Stomach (tissue), 9 donors: ENCODE measurements around the gene FOXO1. TPM values are rescaled to one million over a fixed set of nuclear protein-coding genes. Genes with fewer than 3 reads are reported as not detected.

Source experiments
- DNase-seq, 2 donors: peaks; one replicate each; pipeline versions ENCODE4 v3.0.0 to v3.0.0-alpha.2; 2013 to 2019
- H3K27ac ChIP-seq, 5 donors: fragments of 200-600 bp in 4 of 5; sonication (generic) in 4 of 5; one replicate each; pipeline ENCODE4 v1.5.1; 2013 to 2019; ENCODE audit warnings: mild to moderate bottlenecking in 1 of 5, moderate library complexity in 1 of 5
- H3K27me3 ChIP-seq, 3 donors: fragments of 200-600 bp; sonication (generic); one replicate each; pipeline ENCODE4 v1.5.1; 2017 to 2019; ENCODE audit warnings: mixed run types in 1 of 3
- H3K36me3 ChIP-seq, 4 donors: fragments of 200-600 bp; sonication (generic); 1 replicate in 3 of 4; 2 replicates in 1 of 4; pipeline ENCODE4 v1.5.1; 2016 to 2019
- H3K4me1 ChIP-seq, 4 donors: fragments of 200-600 bp; sonication (generic); one replicate each; pipeline ENCODE4 v1.5.1; 2016 to 2019
- H3K4me3 ChIP-seq, 4 donors: fragments of 200-600 bp; sonication (generic) in 3 of 4; one replicate each; pipeline ENCODE4 v1.5.1; 2016 to 2019; ENCODE audit warnings: mild to moderate bottlenecking in 1 of 4
- H3K9me3 ChIP-seq, 4 donors: fragments of 200-600 bp; sonication (generic); one replicate each; pipeline ENCODE4 v1.5.1; 2016 to 2019
- EP300 ChIP-seq: sonication (generic); formaldehyde crosslinking; IDR thresholded peaks from one replicate; pipeline ENCODE4 v1.6.1; 2017; ENCODE audit warnings: antibody characterized with exemption
- POLR2A ChIP-seq, 4 donors: fragments of 450-650 bp; IDR thresholded peaks; one replicate each; pipeline ENCODE4 v1.6.1; 2016; ENCODE audit warnings: antibody characterized with exemption in 4 of 4, control low read depth in 2 of 4, mild to moderate bottlenecking in 1 of 4, moderate library complexity in 1 of 4
- POLR2AphosphoS5 ChIP-seq, 3 donors: sonication (generic); formaldehyde crosslinking; IDR thresholded peaks; one replicate each; pipeline ENCODE4 v1.6.1; 2016; ENCODE audit warnings: antibody characterized with exemption in 3 of 3
- WGBS, 5 donors: extraction: QIAGEN DNeasy Blood & Tissue Kit in 3 of 5; methylation state at CpG; one replicate each; pipeline versions ENCODE4 v1.1.5 to v1.1.7; 2013 to 2018; 5-methylcytosine and 5-hydroxymethylcytosine counted together
- intact Hi-C: fragments of 100-400 bp; cut with DNase I; formaldehyde crosslinking; loops from one replicate; pipeline ENCODE4 v1.15.1; 2023; ENCODE audit warnings: low total_unique reads
- polyA plus RNA-seq, 3 donors: library from polyadenylated mRNA; stranded (reverse); fragments of 200-250 nt; gene quantifications; one replicate each; pipeline ENCODE4 v1.2.3, GENCODE V29; 2013
- total RNA-seq, 5 donors: library from RNA; depleted of rRNA; stranded (reverse); fragments of >200 nt; gene quantifications; one replicate each; pipeline versions ENCODE4 v1.1.0 to v1.2.3, GENCODE V29; 2014 to 2016
- TF ChIP-seq, protein P1 (sequence below), 7 experiments: fragments of 450-650 bp in 4 of 7; fragments of 200-600 bp in 3 of 7; sonication (generic) in 3 of 7; IDR thresholded peaks; one replicate each; pipeline ENCODE4 v1.5.1; 2016 to 2019; ENCODE audit warnings: antibody characterized with exemption in 7 of 7, control low read depth in 2 of 7, mild to moderate bottlenecking in 1 of 7
- donor health status: healthy with polysubstance abuse.
- donor health status: Bipolar disorder and iron deficiency.
- donor health status: healthy.

The FOXO1 gene
- total and polyA plus RNA-seq, 8 donors, result 4.2 to 43.7 (median 19.6) TPM

GRCh38 chr13:40576369-40576768 lies 90.1 kb downstream of the FOXO1 start:
- Histone ChIP-seq H3K9me3 (no peaks in the 10 kb centered on the region), H3K27ac (no peak overlapping the region), H3K4me3 (no peak overlapping the region), H3K27me3 (no peaks in the 10 kb centered on the region), H3K4me1 (peaks cover 11 to 79% (median 48%) of the 10 kb centered on the region in 4 donors), H3K36me3 (no peaks in the 10 kb centered on the region)
- intact Hi-C loops, result no loop called here
- no peak for DNase-seq
- TF ChIP-seq POLR2A (IDR thresholded peaks at IDR 0.05) (no peak), POLR2AphosphoS5 (IDR thresholded peaks at IDR 0.05) (no peak), EP300 (no peak)
- TF ChIP-seq, protein P1, sequence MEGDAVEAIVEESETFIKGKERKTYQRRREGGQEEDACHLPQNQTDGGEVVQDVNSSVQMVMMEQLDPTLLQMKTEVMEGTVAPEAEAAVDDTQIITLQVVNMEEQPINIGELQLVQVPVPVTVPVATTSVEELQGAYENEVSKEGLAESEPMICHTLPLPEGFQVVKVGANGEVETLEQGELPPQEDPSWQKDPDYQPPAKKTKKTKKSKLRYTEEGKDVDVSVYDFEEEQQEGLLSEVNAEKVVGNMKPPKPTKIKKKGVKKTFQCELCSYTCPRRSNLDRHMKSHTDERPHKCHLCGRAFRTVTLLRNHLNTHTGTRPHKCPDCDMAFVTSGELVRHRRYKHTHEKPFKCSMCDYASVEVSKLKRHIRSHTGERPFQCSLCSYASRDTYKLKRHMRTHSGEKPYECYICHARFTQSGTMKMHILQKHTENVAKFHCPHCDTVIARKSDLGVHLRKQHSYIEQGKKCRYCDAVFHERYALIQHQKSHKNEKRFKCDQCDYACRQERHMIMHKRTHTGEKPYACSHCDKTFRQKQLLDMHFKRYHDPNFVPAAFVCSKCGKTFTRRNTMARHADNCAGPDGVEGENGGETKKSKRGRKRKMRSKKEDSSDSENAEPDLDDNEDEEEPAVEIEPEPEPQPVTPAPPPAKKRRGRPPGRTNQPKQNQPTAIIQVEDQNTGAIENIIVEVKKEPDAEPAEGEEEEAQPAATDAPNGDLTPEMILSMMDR (IDR thresholded peaks at IDR 0.05), result no peak
- WGBS, 5 donors, result 72 to 89% (median 87%) methylated on average over 4 of the region's 4 CpGs

- Histone ChIP-seq H3K4me1 (peaks cover 7 to 67% (median 40%) of the 10 kb centered on the region in 4 donors), H3K36me3 (no peaks in the 10 kb centered on the region), H3K9me3 (no peaks in the 10 kb centered on the region), H3K27ac (no peak overlapping the region), H3K27me3 (no peaks in the 10 kb centered on the region), H3K4me3 (no peak overlapping the region)
- intact Hi-C loops, result no loop called here
- TF ChIP-seq POLR2AphosphoS5 (IDR thresholded peaks at IDR 0.05) (no peak), EP300 (no peak), POLR2A (IDR thresholded peaks at IDR 0.05) (no peak)
- TF ChIP-seq, protein P1 (IDR thresholded peaks at IDR 0.05), result no peak
- WGBS, 5 donors, result 88 to 100% (median 94%) methylated on average over 1 of the region's 1 CpG; no CpG with 5 or more reads in 1 of the 5 donors
- no peak for DNase-seq
Measured at GRCh38 chr13:40572961-40573360, 93.5 kb downstream of the FOXO1 start.

GRCh38 chr13:40571338-40571963 lies 95.0 kb downstream of the FOXO1 start:
- TF ChIP-seq POLR2A (IDR thresholded peaks at IDR 0.05), result no peak
- TF ChIP-seq, protein P1 (IDR thresholded peaks at IDR 0.05), result no peak
- intact Hi-C loops, result no loop called here
- no peak overlapping the region for H3K4me3 ChIP-seq
- peaks cover 11 to 60% (median 39%) of the 10 kb centered on the region in 4 donors for H3K4me1 ChIP-seq
- H3K27ac ChIP-seq, result no peak overlapping the region
- H3K36me3 ChIP-seq, result no peaks in the 10 kb centered on the region
- no peaks in the 10 kb centered on the region for H3K9me3 ChIP-seq
- 87 to 93% (median 89%) methylated on average over 6 of the region's 6 CpGs for WGBS, 5 donors
- H3K27me3 ChIP-seq, result no peaks in the 10 kb centered on the region
- DNase-seq, result no peak

DNA sequence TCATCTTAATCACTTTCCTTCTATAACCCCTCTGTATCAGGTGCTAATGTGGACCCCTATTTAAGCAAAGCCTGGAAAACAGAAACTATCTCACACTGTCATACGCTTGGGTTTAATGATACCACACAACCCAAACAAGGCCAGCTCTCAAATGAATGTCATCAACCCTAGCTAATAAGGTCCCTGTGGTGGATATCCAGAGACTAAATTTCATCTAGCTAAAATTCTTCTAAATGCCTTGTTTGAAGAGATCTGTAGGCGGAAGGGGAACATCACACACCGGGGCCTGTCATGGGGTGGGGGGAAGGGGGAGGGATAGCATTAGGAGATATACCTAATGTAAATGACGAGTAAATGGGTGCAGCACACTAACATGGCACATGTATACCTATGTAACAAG lies 95.5 kb downstream of the FOXO1 start:
- no peak overlapping the region for H3K27ac ChIP-seq
- no peaks in the 10 kb centered on the region for H3K36me3 ChIP-seq
- H3K4me3 ChIP-seq, result no peak overlapping the region
- H3K4me1 ChIP-seq, result peaks cover 16 to 57% (median 36%) of the 10 kb centered on the region in 4 donors
- no peaks in the 10 kb centered on the region for H3K27me3 ChIP-seq
- TF ChIP-seq, protein P1 (IDR thresholded peaks at IDR 0.05), result no peak
- no peak for TF ChIP-seq EP300
- no peak for TF ChIP-seq POLR2AphosphoS5 (IDR thresholded peaks at IDR 0.05)
- no peak for TF ChIP-seq POLR2A (IDR thresholded peaks at IDR 0.05)
- no peak for DNase-seq
- intact Hi-C loops, result no loop called here
- H3K9me3 ChIP-seq, result no peaks in the 10 kb centered on the region
- WGBS, 5 donors, result 86 to 97% (median 93%) methylated on average over 4 of the region's 4 CpGs
